Measurements from ENCODE around the gene BRINP2. TPM values are rescaled to one million over a fixed set of nuclear protein-coding genes. Genes with fewer than 3 reads are reported as not detected.
"Not testable (repeated sequence)": the region's sequence is repeated elsewhere in the genome, so short reads cannot be mapped to it uniquely, and the experiment has no call there.

BRINP2 gene
- total RNA-seq, 1 donor from 2014 or later: 0.18 TPM

DNA sequence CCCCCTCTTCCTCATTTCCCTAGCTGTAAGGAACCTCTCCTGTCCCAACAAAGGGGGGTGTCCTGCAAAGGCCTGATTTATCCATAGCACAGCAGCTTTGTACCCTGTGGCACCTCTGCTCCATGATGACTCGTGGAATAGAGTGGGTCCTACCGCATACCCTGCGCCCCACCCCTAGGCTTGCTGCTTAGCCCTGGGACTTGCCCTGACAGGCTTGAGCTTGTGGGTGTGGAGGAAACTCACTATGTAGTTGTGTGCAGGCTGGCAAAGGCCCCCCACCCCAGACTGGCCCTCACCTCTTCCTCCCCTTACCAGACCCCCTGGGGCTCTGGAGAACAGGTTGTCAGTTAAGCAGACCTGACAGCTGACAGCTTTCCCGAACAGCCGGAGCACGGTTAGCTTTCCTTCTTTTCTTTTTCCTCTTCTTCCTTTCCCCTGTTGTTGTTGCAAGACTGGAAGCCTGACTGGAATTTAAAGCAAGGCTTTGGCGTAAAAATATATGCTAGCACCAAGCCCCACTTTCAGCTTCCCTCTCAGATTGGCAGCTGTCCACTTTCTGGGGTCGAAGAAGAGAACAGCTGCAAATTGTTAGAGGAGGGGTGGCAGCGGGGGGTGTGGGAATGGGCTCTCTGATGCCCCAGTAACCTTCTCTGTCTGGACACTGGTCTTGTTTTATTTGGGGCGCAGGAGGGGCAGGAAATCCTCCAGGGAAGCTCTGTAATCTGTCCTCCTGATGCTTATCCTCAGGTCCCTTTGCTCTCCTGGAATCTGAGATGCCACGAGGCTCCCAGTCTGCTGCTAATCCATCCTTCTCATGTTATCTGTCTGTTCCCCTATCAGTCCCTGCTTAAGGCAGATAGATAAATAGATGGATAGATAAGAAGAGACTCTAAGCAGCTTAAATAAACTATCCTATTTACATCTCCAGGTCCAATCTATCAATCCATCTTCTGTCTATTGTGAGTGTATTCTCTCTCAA, 134.6 kb downstream of the BRINP2 start:
- intact Hi-C loops (cut with DNase I): no loop called here
- DNase-seq (ENCODE audit: low spot score) (no peak), ATAC-seq (no peak)

DNA sequence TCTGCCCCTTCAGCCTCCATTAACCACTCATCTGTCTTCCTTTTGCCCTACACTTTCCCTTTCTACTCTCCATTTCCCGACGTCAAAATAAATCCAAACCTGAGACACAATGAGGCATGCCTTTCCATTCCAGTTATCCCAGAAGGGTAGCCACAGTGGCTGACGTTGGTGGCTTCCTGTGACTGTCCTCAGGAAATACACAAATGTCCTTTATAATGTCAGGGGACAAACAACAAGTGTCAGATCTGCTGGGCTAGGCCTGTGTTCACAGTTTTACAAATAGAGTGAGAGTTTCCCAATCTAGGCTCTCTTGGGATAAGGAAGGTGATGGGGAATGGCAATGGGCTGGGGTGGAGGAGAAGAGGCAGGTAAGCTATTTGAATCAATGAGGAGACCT, 135.3 kb downstream of the BRINP2 start:
- intact Hi-C loops (cut with DNase I): no loop called here
- DNase-seq (ENCODE audit: low spot score) (no peak), ATAC-seq (no peak)

DNA sequence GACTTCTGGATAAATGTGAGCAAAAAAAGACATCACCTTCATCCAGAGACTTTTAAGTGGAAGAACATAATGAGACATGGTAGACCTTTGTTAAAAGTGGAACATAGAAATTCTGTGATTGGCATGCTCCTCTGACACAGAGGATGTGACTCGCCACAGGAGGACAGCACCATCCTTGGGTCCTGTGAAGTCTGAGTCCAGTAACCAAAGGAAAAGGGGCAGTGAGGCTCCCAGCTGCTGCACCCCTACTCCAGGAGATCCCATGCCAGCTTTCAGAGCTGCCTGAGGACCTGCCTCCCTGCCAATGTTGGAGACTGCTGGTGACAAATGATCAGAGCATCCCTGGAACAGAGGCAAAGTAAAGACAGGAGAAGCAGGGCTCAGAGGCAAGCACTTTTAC, 136.2 kb downstream of the BRINP2 start:
- intact Hi-C loops (cut with DNase I): no loop called here
- ATAC-seq (no peak), DNase-seq (ENCODE audit: low spot score) (no peak)

DNA sequence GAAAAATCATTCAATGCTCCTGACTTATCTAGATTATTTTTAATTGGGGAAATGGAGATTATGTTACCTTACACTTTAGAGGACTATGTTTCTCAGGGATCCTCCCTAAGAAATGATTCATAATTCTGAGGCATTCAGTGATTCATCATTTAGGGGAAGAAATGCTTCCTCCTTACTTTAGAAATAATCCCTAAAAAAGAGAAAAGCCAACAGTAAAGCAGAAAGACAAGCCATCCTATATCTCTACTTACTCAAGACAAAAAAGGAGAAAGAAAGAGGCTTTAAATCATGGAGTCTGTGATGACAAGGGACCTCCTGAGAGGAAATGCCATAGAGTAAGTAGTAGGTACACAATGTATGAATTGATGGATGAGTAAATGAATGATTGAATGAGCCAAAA, 137.0 kb downstream of the BRINP2 start:
- no peak for DNase-seq (ENCODE audit: low spot score)
- intact Hi-C loops (cut with DNase I): no loop called here
- ATAC-seq: no peak

DNA sequence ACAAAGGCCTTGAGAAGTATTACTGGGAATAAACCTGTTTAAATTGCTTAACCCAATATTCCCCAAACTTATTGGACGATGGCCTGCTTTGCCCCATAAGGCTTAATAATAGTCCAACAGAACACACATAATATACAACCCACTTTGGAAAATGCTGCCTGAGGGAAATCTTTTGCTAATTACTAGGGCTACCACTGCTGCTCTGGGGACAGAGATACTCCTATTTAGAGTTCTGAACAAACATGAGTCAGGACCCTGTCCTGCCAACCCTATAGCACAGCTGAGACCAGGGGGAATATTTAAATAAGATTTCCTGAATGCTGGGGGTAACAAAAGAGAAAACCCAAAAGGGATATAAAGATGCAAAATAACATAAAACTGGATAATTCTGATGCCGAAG, 139.1 kb downstream of the BRINP2 start:
- ATAC-seq: peak; percentile 30
- intact Hi-C loops (cut with DNase I): no loop called here

DNA sequence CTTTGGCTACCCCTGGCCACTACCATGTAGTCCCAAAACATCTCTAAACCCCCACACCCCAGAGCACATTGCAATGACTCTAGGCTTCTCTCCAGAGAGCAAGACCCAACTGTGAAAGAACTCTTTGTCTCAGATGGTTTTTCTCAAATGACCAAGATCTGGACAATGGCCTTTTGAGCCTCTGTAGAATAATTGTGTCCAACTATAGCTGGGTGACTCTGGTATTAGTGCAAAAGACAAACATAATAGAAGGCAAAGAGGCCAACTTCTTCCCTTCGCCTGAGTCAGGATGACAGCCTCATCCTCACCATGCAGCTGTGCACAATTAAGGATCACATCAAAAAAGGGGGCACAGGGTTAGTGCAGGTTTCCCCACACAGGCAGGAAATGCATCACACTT, 139.6 kb downstream of the BRINP2 start:
- intact Hi-C loops (cut with DNase I): no loop called here
- no peak for DNase-seq (ENCODE audit: low spot score)
- peak; percentile 71 for ATAC-seq

More for the DNA sequence above, 139.1 kb downstream of the BRINP2 start:
- no peak for DNase-seq (ENCODE audit: low spot score)

DNA sequence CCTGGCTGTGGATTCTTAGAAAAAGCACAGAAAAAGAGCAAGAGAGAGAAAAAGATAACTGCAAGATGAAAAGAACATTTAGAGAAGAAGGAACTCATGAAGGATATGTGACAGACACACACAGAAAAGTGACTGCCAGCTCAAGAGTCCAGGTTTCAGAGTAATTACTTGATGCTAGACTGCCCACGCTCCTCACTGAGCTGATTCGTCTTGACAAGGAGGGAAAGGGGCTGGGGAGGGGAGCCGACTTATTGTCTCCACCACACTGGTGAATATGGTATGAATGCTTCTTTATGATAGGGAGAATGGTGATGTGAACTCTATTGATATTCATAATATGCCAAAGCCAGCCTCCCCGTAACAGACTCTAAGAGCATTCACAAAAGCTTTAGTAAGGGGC, 140.4 kb downstream of the BRINP2 start:
- no peak for DNase-seq (ENCODE audit: low spot score)
- no peak for ATAC-seq
- intact Hi-C loops (cut with DNase I): no loop called here

DNA sequence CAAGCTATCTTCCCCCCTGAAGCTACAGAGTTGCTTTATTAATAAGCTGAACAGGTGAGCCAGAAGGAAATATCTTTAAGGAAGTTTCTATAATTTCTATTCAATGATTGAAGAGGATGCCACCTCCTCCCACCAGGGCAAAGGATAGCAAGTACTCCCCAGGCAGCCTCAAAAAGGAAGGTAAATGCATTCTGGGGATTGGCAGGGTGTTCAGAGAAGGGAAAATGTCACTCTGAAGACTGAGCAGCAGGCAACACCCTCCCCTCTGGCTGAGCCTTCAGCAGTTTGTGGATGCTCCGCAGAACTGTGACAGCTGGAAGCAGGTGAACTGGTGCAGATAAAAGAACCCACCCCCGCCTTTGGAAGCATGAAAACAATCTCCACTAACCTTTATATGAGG, 140.8 kb downstream of the BRINP2 start:
- intact Hi-C loops (cut with DNase I): no loop called here
- no peak for ATAC-seq
- DNase-seq (ENCODE audit: low spot score): no peak

DNA sequence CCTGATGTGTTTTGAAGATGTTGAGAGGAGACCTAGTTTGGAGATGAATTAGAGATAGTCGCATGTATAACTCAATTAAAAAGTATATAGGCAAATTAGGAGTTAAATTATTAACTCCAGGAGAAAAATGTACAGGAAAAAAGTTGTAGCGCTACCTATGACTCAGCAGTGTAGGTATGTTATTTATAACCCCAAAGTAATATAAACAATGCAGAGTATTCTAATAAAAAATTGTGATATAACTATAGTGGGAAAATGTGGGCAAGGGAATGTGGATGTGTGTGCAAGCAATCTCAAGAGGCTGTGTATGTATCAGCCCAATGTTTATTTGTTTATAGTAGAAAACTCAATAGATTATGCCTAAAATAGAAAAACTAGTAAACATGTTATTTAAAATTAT, 144.5 kb downstream of the BRINP2 start:
- intact Hi-C loops (cut with DNase I): no loop called here

DNA sequence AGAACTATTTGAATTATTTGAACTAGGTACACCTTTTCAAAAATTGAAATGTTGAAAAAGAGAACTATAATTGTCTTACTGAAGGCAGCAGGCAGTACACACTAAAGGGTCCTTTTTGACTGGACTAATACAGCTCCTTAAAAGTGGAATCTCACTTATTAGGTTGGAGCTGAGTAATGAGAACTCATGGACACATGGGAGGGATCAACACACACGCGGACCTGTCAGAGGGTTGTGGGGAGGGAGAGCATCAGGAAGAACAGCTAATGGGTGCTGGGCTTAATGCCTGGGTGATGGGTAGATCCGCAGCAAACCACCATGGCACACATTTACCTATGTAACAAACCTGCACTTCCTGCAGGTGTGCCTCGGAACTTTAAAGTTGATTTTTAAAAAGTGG, 145.0 kb downstream of the BRINP2 start:
- ATAC-seq: no peak
- intact Hi-C loops (cut with DNase I): no loop called here
- DNase-seq (ENCODE audit: low spot score): no peak

More for the DNA sequence above, 144.5 kb downstream of the BRINP2 start:
- ATAC-seq (no peak), DNase-seq (ENCODE audit: low spot score) (no peak)

DNA sequence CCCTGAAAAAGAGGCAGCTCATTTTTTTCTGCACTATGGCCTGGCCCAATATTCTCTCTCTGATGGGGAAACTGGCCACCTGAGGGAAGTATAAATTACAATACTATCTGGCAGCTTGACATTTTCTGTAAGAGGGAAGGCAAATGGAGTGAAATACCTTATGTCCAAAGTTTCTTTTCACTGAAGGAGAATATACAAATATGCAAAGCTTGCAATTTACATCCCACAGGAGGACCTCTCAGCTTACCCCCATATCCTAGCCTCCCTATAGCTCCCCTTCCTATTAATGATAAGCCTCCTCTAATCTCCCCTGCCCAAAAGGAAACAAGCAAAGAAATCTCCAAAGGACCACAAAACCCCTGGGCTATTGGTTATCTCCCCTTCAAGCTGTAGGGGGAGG, 150.7 kb downstream of the BRINP2 start:
- ATAC-seq; intact Hi-C loops (cut with DNase I); DNase-seq (ENCODE audit: low spot score): not testable (repeated sequence)

DNA sequence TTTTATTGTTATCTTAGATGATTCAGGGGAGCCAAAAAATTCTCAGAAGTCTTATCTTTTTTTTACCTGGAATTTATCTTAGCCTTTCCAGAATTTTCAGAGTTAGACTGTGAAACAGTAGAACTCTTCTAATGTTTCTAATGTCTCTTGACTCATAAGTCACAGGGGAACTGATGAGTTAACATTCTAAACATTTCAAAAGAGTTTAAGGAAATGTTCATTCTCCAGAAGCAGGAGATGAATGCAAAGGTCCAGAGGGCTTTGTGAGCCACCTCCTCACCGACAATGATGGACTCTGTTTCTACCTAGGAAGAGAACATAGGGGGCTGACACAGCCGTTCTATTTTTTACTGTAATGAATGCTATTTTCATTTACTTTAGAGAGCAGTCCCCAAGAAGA, 157.5 kb downstream of the BRINP2 start:
- ATAC-seq: no peak
- intact Hi-C loops (cut with DNase I): no loop called here
- DNase-seq (ENCODE audit: low spot score): no peak

DNA sequence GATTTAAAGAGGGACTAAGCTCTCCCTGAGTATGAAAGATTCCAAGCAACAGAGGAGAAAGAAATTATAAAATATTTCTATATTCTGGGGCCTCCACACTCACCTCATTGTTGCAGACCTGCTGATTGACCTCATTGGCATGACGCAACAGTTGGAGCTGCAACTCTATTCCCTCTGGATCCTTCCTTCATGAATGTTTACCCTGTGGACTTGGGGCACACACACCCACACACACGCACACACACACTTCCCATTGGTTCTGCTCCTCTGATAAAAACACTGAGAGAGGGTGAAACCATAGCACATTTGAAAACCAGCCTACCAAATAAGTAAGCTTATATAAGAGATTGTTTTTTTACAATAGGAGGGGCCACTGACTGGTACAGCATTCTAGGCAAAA, 159.1 kb downstream of the BRINP2 start:
- intact Hi-C loops (cut with DNase I): no loop called here
- ATAC-seq (no peak), DNase-seq (ENCODE audit: low spot score) (no peak)

Other genes starting within 250 kb of the BRINP2 start
- gene ASTN1, start 6.2 kb upstream of the BRINP2 start, total RNA-seq: 0.36 TPM